Stimulated activated CD8-positive, alpha-beta memory T cell treated with anti-CD3 and anti-CD28 coated beads, Interleukin-4, amount 100 ng/mL, for 4 hours (primary cell): ENCODE data around the gene OR2C3.
"Not testable (repeated sequence)": the region's sequence is repeated elsewhere in the genome, so short reads cannot be mapped to it uniquely, and the experiment has no call there.

ENCODE experiments used
- DNase-seq, 2 donors: peaks; one replicate each; pipeline ENCODE4 v3.0.0-alpha.2; 2020; ENCODE audit warnings: low read depth in 2 of 2, low spot score in 1 of 2

The OR2C3 gene

GRCh38 chr1:247518613-247518891 lies 17.7 kb downstream of the OR2C3 start:
- no peak for DNase-seq

GRCh38 chr1:247517795-247518612 lies 18.2 kb downstream of the OR2C3 start:
- DNase-seq: no peak

- no peak for DNase-seq
These were observed 29.4 kb downstream of the OR2C3 start for GRCh38 chr1:247506831-247507230.

- DNase-seq: no peak
These were observed 35.4 kb downstream of the OR2C3 start for GRCh38 chr1:247500865-247501264.

GRCh38 chr1:247496581-247497285 lies 39.5 kb downstream of the OR2C3 start:
- no peak for DNase-seq

- DNase-seq: no peak
These were observed 41.5 kb downstream of the OR2C3 start for GRCh38 chr1:247494767-247495166.

- no peak for DNase-seq
These were observed 43.1 kb downstream of the OR2C3 start for GRCh38 chr1:247493106-247493505.

GRCh38 chr1:247491328-247491727 lies 44.9 kb downstream of the OR2C3 start:
- no peak for DNase-seq

GRCh38 chr1:247487057-247487456 lies 49.2 kb downstream of the OR2C3 start:
- DNase-seq: no peak

GRCh38 chr1:247482747-247483146 lies 53.5 kb downstream of the OR2C3 start:
- no peak for DNase-seq

- DNase-seq: not testable (repeated sequence)
These were observed 59.7 kb downstream of the OR2C3 start for GRCh38 chr1:247476328-247477058.

- no peak for DNase-seq
These were observed 60.4 kb downstream of the OR2C3 start for GRCh38 chr1:247475793-247476192.
